Measurements from ENCODE around the gene ALK.

ALK gene

GRCh38 chr2:29770846-29771245 lies 150.5 kb downstream of the ALK start:
- no peak overlapping the region for H3K4me3 ChIP-seq (ENCODE audit: low read depth, low read length)
- DNase-seq (ENCODE audit: low read depth), result no peak
- no peak for TF ChIP-seq CTCF (IDR thresholded peaks at IDR 0.05; ENCODE audit: control insufficient read depth, extremely low read depth, insufficient read depth)

DNA sequence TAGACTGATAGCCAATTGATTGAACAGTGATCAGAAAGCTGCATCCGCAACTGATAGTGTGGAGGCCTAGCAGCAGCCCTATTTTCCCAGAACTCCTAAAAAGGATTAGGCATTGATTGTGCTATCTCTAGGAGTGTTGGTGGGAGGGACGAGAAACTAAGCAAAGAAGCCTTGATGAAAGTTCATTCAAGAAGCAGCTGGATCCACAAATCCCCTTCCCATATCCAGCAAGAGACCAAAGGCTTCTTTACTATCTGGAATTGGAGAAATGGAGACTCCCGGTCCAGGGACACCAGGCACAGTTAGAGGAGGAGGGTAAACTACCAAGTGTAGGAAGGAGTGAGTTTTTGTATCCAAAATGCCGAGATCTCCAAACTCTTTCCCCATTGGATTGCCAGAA lies 151.5 kb downstream of the ALK start:
- no peak for DNase-seq (ENCODE audit: low read depth)
- no peak for TF ChIP-seq CTCF (IDR thresholded peaks at IDR 0.05; ENCODE audit: control insufficient read depth, extremely low read depth, insufficient read depth)

DNA sequence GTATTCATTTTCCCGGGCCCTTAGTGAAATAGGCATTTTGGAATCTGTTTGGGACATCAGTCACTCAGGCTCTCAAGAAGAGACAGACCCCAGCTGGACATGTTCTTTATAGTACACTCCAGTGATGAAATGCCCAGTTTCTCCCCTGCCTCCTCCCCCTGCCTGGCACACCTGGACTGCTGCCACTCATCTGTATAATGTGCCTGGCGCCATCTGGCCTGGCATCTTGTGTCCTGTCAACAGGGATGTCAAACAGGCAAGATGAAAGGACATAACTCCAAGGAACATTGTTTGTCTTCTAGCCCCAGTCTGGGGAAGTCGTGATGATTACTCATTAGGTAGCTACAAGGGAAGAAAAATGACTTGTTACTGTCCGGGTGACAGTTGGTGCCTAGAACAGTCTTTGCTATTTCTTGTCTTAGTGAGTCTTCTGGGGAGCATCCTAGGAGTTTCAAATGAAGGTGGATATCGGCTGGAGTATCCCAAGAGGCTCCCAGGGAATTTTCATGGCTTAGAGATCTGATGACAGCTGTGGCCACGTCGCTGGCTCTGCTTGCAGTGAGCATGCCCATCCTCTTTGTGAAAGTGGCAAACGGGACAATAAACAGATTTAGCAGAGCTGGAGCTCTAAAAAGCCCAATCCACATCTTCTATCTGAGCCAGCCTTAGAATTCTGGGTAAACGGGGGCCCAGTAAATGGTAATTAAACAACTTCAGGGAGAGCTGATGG lies 153.6 kb downstream of the ALK start:
- no peak overlapping the region for H3K4me3 ChIP-seq (ENCODE audit: low read depth, low read length)
- DNase-seq (ENCODE audit: low read depth), result no peak
- TF ChIP-seq CTCF (IDR thresholded peaks at IDR 0.05; ENCODE audit: control insufficient read depth, extremely low read depth, insufficient read depth), result no peak

More for the DNA sequence above, 151.5 kb downstream of the ALK start:
- H3K4me3 ChIP-seq (ENCODE audit: low read depth, low read length), result no peak overlapping the region

DNA sequence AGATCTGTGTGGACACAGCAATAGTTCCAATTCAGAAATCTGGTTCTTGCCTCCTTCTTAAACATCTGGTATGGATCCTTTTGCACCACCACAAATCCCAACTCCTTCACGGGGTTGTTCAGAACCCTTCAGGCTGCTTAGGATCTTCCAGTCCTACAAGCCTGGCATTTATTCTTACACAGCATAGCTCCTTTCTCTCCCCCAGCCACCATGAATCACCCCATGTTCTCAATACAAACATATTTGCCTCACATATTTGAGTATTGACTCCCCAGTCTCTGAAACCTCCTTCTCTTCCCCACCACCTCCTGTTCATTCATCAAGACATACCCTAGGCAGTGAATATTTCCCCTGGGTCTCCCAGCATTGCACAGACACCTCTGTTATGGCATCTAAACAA lies 155.2 kb downstream of the ALK start:
- DNase-seq (ENCODE audit: low read depth), result no peak
- no peak overlapping the region for H3K4me3 ChIP-seq (ENCODE audit: low read depth, low read length)
- no peak for TF ChIP-seq CTCF (IDR thresholded peaks at IDR 0.05; ENCODE audit: control insufficient read depth, extremely low read depth, insufficient read depth)

- DNase-seq (ENCODE audit: low read depth), result no peak
- no peak for TF ChIP-seq CTCF (IDR thresholded peaks at IDR 0.05; ENCODE audit: control insufficient read depth, extremely low read depth, insufficient read depth)
Measured at GRCh38 chr2:29765721-29766120, 155.7 kb downstream of the ALK start.

GRCh38 chr2:29763371-29763770 lies 158.0 kb downstream of the ALK start:
- TF ChIP-seq CTCF (IDR thresholded peaks at IDR 0.05; ENCODE audit: control insufficient read depth, extremely low read depth, insufficient read depth), result no peak
- no peak overlapping the region for H3K4me3 ChIP-seq (ENCODE audit: low read depth, low read length)
- no peak for DNase-seq (ENCODE audit: low read depth)

More at GRCh38 chr2:29765721-29766120, 155.7 kb downstream of the ALK start:
- H3K4me3 ChIP-seq (ENCODE audit: low read depth, low read length), result no peak overlapping the region

DNA sequence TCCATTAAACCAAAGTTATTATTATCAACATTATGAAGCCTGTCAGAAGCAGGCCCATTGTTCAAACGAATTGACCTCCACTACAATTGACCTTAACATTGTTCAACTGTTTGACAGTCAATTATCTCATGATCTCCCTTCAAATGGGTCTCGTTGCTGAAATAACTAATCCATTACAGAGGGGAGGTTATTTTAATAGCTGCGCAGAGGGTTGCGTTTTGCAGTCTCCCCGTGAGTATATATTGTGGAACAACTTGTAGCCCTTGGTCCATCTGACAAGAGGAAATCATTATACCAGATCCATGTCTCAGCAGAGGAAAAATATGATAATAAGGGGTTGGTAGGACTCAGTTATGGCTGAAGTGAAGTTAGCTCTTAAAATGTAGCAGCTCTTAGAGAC lies 159.1 kb downstream of the ALK start:
- TF ChIP-seq CTCF (IDR thresholded peaks at IDR 0.05; ENCODE audit: control insufficient read depth, extremely low read depth, insufficient read depth), result no peak
- no peak overlapping the region for H3K4me3 ChIP-seq (ENCODE audit: low read depth, low read length)
- DNase-seq (ENCODE audit: low read depth), result no peak
